GM19455 (cell line): ENCODE data around the gene TIGD3.
"Not testable (repeated sequence)": the region's sequence is repeated elsewhere in the genome, so short reads cannot be mapped to it uniquely, and the experiment has no call there.

Experiments
- ATAC-seq: cut with Tn5 transposase; IDR thresholded peaks from one replicate; pipeline ENCODE4 v1.9.1; 2021; ENCODE audit not compliant: unreplicated experiment

TIGD3 gene

GRCh38 chr11:65323813-65324212 is 30.7 kb upstream of the TIGD3 start:
- ATAC-seq: no peak

- ATAC-seq: no peak
Measured at GRCh38 chr11:65325435-65325834, 29.1 kb upstream of the TIGD3 start.

- no peak for ATAC-seq
Measured at GRCh38 chr11:65327021-65327420, 27.5 kb upstream of the TIGD3 start.

GRCh38 chr11:65329478-65329877 is 25.1 kb upstream of the TIGD3 start:
- ATAC-seq: no peak

- no peak for ATAC-seq
Measured at GRCh38 chr11:65329944-65330403, 24.6 kb upstream of the TIGD3 start.

GRCh38 chr11:65330544-65330943 is 24.0 kb upstream of the TIGD3 start:
- ATAC-seq: no peak

GRCh38 chr11:65332591-65332990 is 22.0 kb upstream of the TIGD3 start:
- ATAC-seq: not testable (repeated sequence)

- no peak for ATAC-seq
Measured at GRCh38 chr11:65334696-65335295, 19.8 kb upstream of the TIGD3 start.

GRCh38 chr11:65338676-65339075 is 15.9 kb upstream of the TIGD3 start:
- no peak for ATAC-seq

GRCh38 chr11:65340226-65340625 is 14.3 kb upstream of the TIGD3 start:
- no peak for ATAC-seq

- ATAC-seq: no peak
Measured at GRCh38 chr11:65341856-65342255, 12.7 kb upstream of the TIGD3 start.

GRCh38 chr11:65351511-65351910 is 3.0 kb upstream of the TIGD3 start:
- no peak for ATAC-seq

- ATAC-seq: no peak
Measured at GRCh38 chr11:65352783-65353182, 1.8 kb upstream of the TIGD3 start.

GRCh38 chr11:65353376-65353775 is 1.2 kb upstream of the TIGD3 start:
- ATAC-seq: no peak

GRCh38 chr11:65353900-65354264 is 669 bp upstream of the TIGD3 start:
- ATAC-seq: no peak

- ATAC-seq: peak; percentile 26
Measured at GRCh38 chr11:65355013-65355775, 643 bp downstream of the TIGD3 start.

- no peak for ATAC-seq
Measured at GRCh38 chr11:65355776-65356393, 1.3 kb downstream of the TIGD3 start.

- ATAC-seq: no peak
Measured at GRCh38 chr11:65356394-65356972, 1.9 kb downstream of the TIGD3 start.

- no peak for ATAC-seq
Measured at GRCh38 chr11:65357856-65358356, 3.4 kb downstream of the TIGD3 start.

- no peak for ATAC-seq
Measured at GRCh38 chr11:65362320-65362931, 7.9 kb downstream of the TIGD3 start.

- ATAC-seq: no peak
Measured at GRCh38 chr11:65362966-65363365, 8.4 kb downstream of the TIGD3 start.
